H9 (cell line): ENCODE results near the gene FAM89B. TPM values are rescaled to one million over a fixed set of nuclear protein-coding genes. Genes with fewer than 3 reads are reported as not detected.

Experiments
- DNase-seq: peaks from one replicate; pipeline ENCODE4 v3.0.0-alpha.2; 2017
- H2AFZ ChIP-seq: one replicate; pipeline ENCODE4 v1.6.1; 2013; ENCODE audit warnings: mild to moderate bottlenecking, low read length, control low read depth, moderate library complexity
- H2AK5ac ChIP-seq: 2 replicates; pipeline ENCODE4 v1.6.1; 2013; ENCODE audit warnings: low read length, control low read depth, mixed read lengths; ENCODE audit not compliant: insufficient read length
- H2BK120ac ChIP-seq: one replicate; pipeline ENCODE4 v1.6.1; 2013; ENCODE audit warnings: low read depth, mild to moderate bottlenecking, low read length, control low read depth, inconsistent platforms; ENCODE audit not compliant: poor library complexity, severe bottlenecking
- H2BK12ac ChIP-seq: 2 replicates; pipeline ENCODE4 v1.6.1; 2013; ENCODE audit warnings: low read length, control low read depth, mixed read lengths, low read depth; ENCODE audit not compliant: insufficient read length
- H2BK15ac ChIP-seq: 2 replicates; pipeline ENCODE4 v1.6.1; 2013; ENCODE audit warnings: low read depth, low read length, control low read depth
- H2BK20ac ChIP-seq: one replicate; pipeline ENCODE4 v1.6.1; 2013; ENCODE audit warnings: low read depth, mild to moderate bottlenecking, low read length, control low read depth, inconsistent platforms; ENCODE audit not compliant: poor library complexity, severe bottlenecking
- H2BK5ac ChIP-seq: 2 replicates; pipeline ENCODE4 v1.6.1; 2013; ENCODE audit warnings: low read length, control low read depth, mixed read lengths; ENCODE audit not compliant: insufficient read length
- H3K14ac ChIP-seq: 2 replicates; pipeline ENCODE4 v1.6.1; 2013; ENCODE audit warnings: low read length, control low read depth; ENCODE audit not compliant: insufficient read depth
- H3K18ac ChIP-seq: 2 replicates; pipeline ENCODE4 v1.6.1; 2013; ENCODE audit warnings: low read depth, mild to moderate bottlenecking, mixed read lengths, low read length, control low read depth; ENCODE audit not compliant: insufficient read length
- H3K23ac ChIP-seq: 2 replicates; pipeline ENCODE4 v1.6.1; 2013; ENCODE audit warnings: low read length, control low read depth, mixed read lengths, low read depth; ENCODE audit not compliant: insufficient read length
- H3K23me2 ChIP-seq: 2 replicates; pipeline ENCODE4 v1.6.1; 2013; ENCODE audit warnings: low read depth, mild to moderate bottlenecking, mixed read lengths, low read length, control low read depth; ENCODE audit not compliant: insufficient read length, poor library complexity, severe bottlenecking
- H3K27ac ChIP-seq: 2 replicates; pipeline ENCODE4 v1.5.1; 2013; ENCODE audit warnings: low read length, control low read depth, mixed read lengths, low read depth; ENCODE audit not compliant: insufficient read length
- H3K27me3 ChIP-seq: 2 replicates; pipeline ENCODE4 v1.6.1; 2013; ENCODE audit warnings: low read length, control low read depth, inconsistent platforms; ENCODE audit not compliant: insufficient read depth
- H3K4ac ChIP-seq: 2 replicates; pipeline ENCODE4 v1.6.1; 2013; ENCODE audit warnings: low read depth, mild to moderate bottlenecking, control low read depth, inconsistent platforms, low read length, moderate library complexity
- H3K4me1 ChIP-seq: 2 replicates; pipeline ENCODE4 v1.6.1; 2013; ENCODE audit warnings: low read length, control low read depth, inconsistent platforms; ENCODE audit not compliant: insufficient read depth
- H3K4me2 ChIP-seq: 2 replicates; pipeline ENCODE4 v1.6.1; 2013; ENCODE audit warnings: low read length, control low read depth, mixed read lengths; ENCODE audit not compliant: insufficient read length, insufficient read depth
- H3K56ac ChIP-seq: 2 replicates; pipeline ENCODE4 v1.6.1; 2013; ENCODE audit warnings: low read depth, mild to moderate bottlenecking, mixed read lengths, low read length, control low read depth; ENCODE audit not compliant: insufficient read length
- H3K79me1 ChIP-seq: 2 replicates; pipeline ENCODE4 v1.6.1; 2013; ENCODE audit warnings: low read depth, mild to moderate bottlenecking, moderate library complexity, low read length, control low read depth, inconsistent platforms; ENCODE audit not compliant: insufficient read depth, poor library complexity, severe bottlenecking
- H3K79me2 ChIP-seq: 2 replicates; pipeline ENCODE4 v1.6.1; 2013; ENCODE audit warnings: low read length, control low read depth, inconsistent platforms; ENCODE audit not compliant: insufficient read depth
- H3K9ac ChIP-seq: 2 replicates; pipeline ENCODE4 v1.6.1; 2013; ENCODE audit warnings: low read length, control low read depth, mixed read lengths; ENCODE audit not compliant: insufficient read length; ENCODE audit errors: extremely low read depth
- H3K9me3 ChIP-seq: one replicate; pipeline ENCODE4 v1.6.1; 2013; ENCODE audit warnings: low read depth, low read length, inconsistent platforms; ENCODE audit not compliant: control insufficient read depth
- H3T11ph ChIP-seq: one replicate; pipeline ENCODE4 v1.6.1; 2013; ENCODE audit warnings: mild to moderate bottlenecking, low read length, control low read depth, inconsistent platforms
- H4K20me1 ChIP-seq: one replicate; pipeline ENCODE4 v1.6.1; 2013; ENCODE audit not compliant: control insufficient read depth, insufficient read length, insufficient read depth
- H4K5ac ChIP-seq: 2 replicates; pipeline ENCODE4 v1.6.1; 2013; ENCODE audit warnings: low read depth, mild to moderate bottlenecking, mixed read lengths, low read length, control low read depth; ENCODE audit not compliant: insufficient read length
- H4K8ac ChIP-seq: replicated peaks from 2 replicates; pipeline ENCODE4 v1.6.1; 2013; ENCODE audit warnings: low read length, control low read depth, mixed read lengths, low read depth; ENCODE audit not compliant: insufficient read length
- H4K91ac ChIP-seq: 2 replicates; pipeline ENCODE4 v1.6.1; 2013; ENCODE audit warnings: low read depth, mild to moderate bottlenecking, moderate library complexity, mixed read lengths, low read length, control low read depth; ENCODE audit not compliant: insufficient read length
- H3K27ac Mint-ChIP-seq, 3 experiments: 2 replicates in 2 of 3; 3 replicates in 1 of 3; pipeline ENCODE4 v1.8.0; 2020 to 2021; ENCODE audit warnings: mixed read lengths in 3 of 3, mild to moderate bottlenecking in 1 of 3, moderate library complexity in 1 of 3
- H3K27me3 Mint-ChIP-seq: 2 replicates; pipeline ENCODE4 v1.8.0; 2021; ENCODE audit warnings: low read depth, mild to moderate bottlenecking, moderate library complexity, mixed read lengths
- H3K36me3 Mint-ChIP-seq, 3 experiments: 2 replicates in 2 of 3; 3 replicates in 1 of 3; pipeline ENCODE4 v1.8.0; 2020 to 2021; ENCODE audit warnings: low read depth in 3 of 3, mixed read lengths in 3 of 3; ENCODE audit not compliant: insufficient read depth in 1 of 3
- H3K4me1 Mint-ChIP-seq, 2 experiments: 2 replicates each; pipeline ENCODE4 v1.8.0; 2020; ENCODE audit warnings: mixed read lengths in 2 of 2
- H3K4me3 Mint-ChIP-seq, 2 experiments: 2 replicates in 1 of 2; 3 replicates in 1 of 2; pipeline ENCODE4 v1.8.0; 2020 to 2021; ENCODE audit warnings: mild to moderate bottlenecking in 2 of 2, mixed read lengths in 2 of 2, moderate library complexity in 1 of 2
- H3K9me3 Mint-ChIP-seq, 2 experiments: 2 replicates in 1 of 2; 3 replicates in 1 of 2; pipeline ENCODE4 v1.8.0; 2020; ENCODE audit warnings: mild to moderate bottlenecking in 2 of 2, mixed read lengths in 2 of 2, moderate library complexity in 1 of 2
- CTCF ChIP-seq: fragments of 200-600 bp; sonication (generic); conservative IDR thresholded peaks from 3 replicates; pipeline ENCODE4 v1.8.0; 2021; ENCODE audit warnings: antibody characterized with exemption, mild to moderate bottlenecking
- WGBS: extraction: QIAGEN DNeasy Blood & Tissue Kit; methylation state at CpG from one replicate; pipeline ENCODE4 v1.1.7; 2013; ENCODE audit warnings: missing lambda C conversion rate, low lambda C conversion rate, mixed read lengths; ENCODE audit not compliant: insufficient read length; ENCODE audit errors: extremely low coverage; 5-methylcytosine and 5-hydroxymethylcytosine counted together
- total RNA-seq: library from RNA; stranded (reverse); gene quantifications from 2 replicates; pipeline ENCODE4 v1.2.1, GENCODE V29; 2021

The FAM89B gene
- total RNA-seq, 1 experiment from 2014 or later: 21.7 TPM

- Histone ChIP-seq H3K9me3 (no peaks in the 10 kb centered on the region), H3K79me2 (peaks cover 7% of the 10 kb centered on the region; the same call in 1 of the 2 replicates), H3K4ac (no peak overlapping the region), H2BK5ac (no peak overlapping the region), H2AFZ (no peak overlapping the region), H2BK12ac (no peak overlapping the region), H4K8ac (no peak overlapping the region), H4K20me1 (no peaks in the 10 kb centered on the region), H3K27ac (no peak overlapping the region), H2AK5ac (no peak overlapping the region), H3K23me2 (peaks cover 11% of the 10 kb centered on the region), H3K27me3 (no peaks in the 10 kb centered on the region), H3K18ac (no peak overlapping the region), H3K56ac (no peak overlapping the region), H2BK120ac (no peak overlapping the region), H3K79me1 (no peaks in the 10 kb centered on the region), H3K4me2 (no peak overlapping the region), H2BK20ac (no peak overlapping the region), H3K23ac (no peak overlapping the region), H3K14ac (no peak overlapping the region), H3T11ph (no peak overlapping the region), H3K4me1 (no peaks in the 10 kb centered on the region; the same call in none of the 2 replicates), H3K9ac (no peak overlapping the region), H4K91ac (no peak overlapping the region), H2BK15ac (no peak overlapping the region), H4K5ac (no peak overlapping the region)
- Mint-ChIP-seq H3K36me3 (peaks cover 21 to 57% (median 56%) of the 10 kb centered on the region in 3 experiments; a peak in 6 of 7 replicates), H3K27ac (no peak overlapping the region), H3K9me3 (no peaks in the 10 kb centered on the region), H3K4me1 (peaks cover 8% of the 10 kb centered on the region in 2 experiments), H3K27me3 (peaks cover 3% of the 10 kb centered on the region), H3K4me3 (no peak overlapping the region; a peak in 1 of 5 replicates)
- WGBS: no CpG with 5 or more reads among the region's 29 CpGs
- no peak for TF ChIP-seq CTCF
- DNase-seq: no peak
Measured at GRCh38 chr11:65619281-65619928, 47.1 kb downstream of the FAM89B start.
